GM18498 (cell line): ENCODE data around the gene ELMOD3.
"Not testable (repeated sequence)": the region's sequence is repeated elsewhere in the genome, so short reads cannot be mapped to it uniquely, and the experiment has no call there.

Experiments
- ATAC-seq: cut with Tn5 transposase; IDR thresholded peaks from one replicate; pipeline ENCODE4 v1.9.1; 2021; ENCODE audit warnings: mild to moderate bottlenecking, moderate library complexity; ENCODE audit not compliant: unreplicated experiment

The ELMOD3 gene

GRCh38 chr2:85439569-85439968 is 85.0 kb downstream of the ELMOD3 start:
- not testable (repeated sequence) for ATAC-seq

- no peak for ATAC-seq
Observed at GRCh38 chr2:85439986-85440385, 85.4 kb downstream of the ELMOD3 start.

- ATAC-seq, result no peak
Observed at GRCh38 chr2:85440729-85441128, 86.2 kb downstream of the ELMOD3 start.
